GM12891 (cell line): ENCODE measurements around the gene TCF7L2.

Experiments used
- POLR2AphosphoS5 ChIP-seq: IDR thresholded peaks from 2 replicates; pipeline ENCODE4 v1.6.1; 2011; ENCODE audit warnings: low read depth, low read length, control low read depth
- SPI1 ChIP-seq: IDR thresholded peaks from 2 replicates; pipeline ENCODE4 v1.6.1; 2011; ENCODE audit warnings: low read depth, low read length, control low read depth

DNA sequence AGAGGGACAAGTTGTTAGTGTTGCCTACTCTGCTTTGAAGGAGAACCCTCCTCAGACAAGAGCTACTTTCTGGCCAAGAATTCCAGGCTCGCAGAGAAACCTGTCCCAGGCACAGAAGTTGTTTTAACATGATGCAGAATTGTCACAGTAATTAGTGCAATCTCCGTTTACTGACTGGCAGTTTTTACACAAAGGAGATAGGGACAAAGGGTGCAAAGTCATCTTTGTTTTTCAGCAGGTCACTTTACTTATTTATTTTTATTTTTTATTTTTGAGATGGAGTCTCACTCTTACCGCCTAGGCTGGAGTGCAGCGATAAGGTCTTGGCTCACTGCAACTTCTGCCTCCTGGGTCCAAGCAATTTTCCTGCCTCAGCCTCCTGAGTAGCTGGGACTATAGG, 12.3 kb downstream of the TCF7L2 start:
- no peak for TF ChIP-seq POLR2AphosphoS5
- no peak for TF ChIP-seq SPI1
